Left lung (tissue), 10 donors: ENCODE results near the gene OTOS. TPM values are rescaled to one million over a fixed set of nuclear protein-coding genes. Genes with fewer than 3 reads are reported as not detected.

Experiments used
- ATAC-seq: fragments of 200-7000 bp; cut with Tn5 transposase; one replicate; pipeline ENCODE4 v1.9.1; 2020; ENCODE audit warnings: moderate library complexity
- DNase-seq, 4 donors: peaks; one replicate each; pipeline ENCODE4 v3.0.0-alpha.2; 2013 to 2020
- H3K27ac ChIP-seq, 2 donors: fragments of 200-600 bp; sonication (generic) in 1 of 2; one replicate each; pipeline versions ENCODE4 v1.5.0 to v1.8.0; 2020 to 2021
- H3K27me3 ChIP-seq, 2 donors: fragments of 200-600 bp; sonication (generic) in 1 of 2; one replicate each; pipeline versions ENCODE4 v1.5.0 to v1.8.0; 2020 to 2021
- H3K36me3 ChIP-seq, 2 donors: fragments of 200-600 bp; sonication (generic) in 1 of 2; one replicate each; pipeline versions ENCODE4 v1.5.0 to v1.8.0; 2020 to 2021
- H3K4me1 ChIP-seq, 2 donors: fragments of 200-600 bp; one replicate each; pipeline ENCODE4 v1.8.0; 2021
- H3K4me3 ChIP-seq, 2 donors: fragments of 200-600 bp; sonication (generic) in 1 of 2; one replicate each; pipeline versions ENCODE4 v1.5.0 to v1.8.0; 2020 to 2021; ENCODE audit warnings: mild to moderate bottlenecking in 1 of 2
- H3K9me3 ChIP-seq, 2 donors: fragments of 200-600 bp; sonication (generic) in 1 of 2; one replicate each; pipeline versions ENCODE4 v1.5.0 to v1.8.0; 2020 to 2021
- intact Hi-C, 2 donors: fragments of 100-400 bp; cut with DNase I; formaldehyde crosslinking; loops; one replicate each; pipeline versions ENCODE4 v1.11.2 to v1.14.2; 2022
- polyA plus RNA-seq, 6 donors: library from polyadenylated mRNA; unstranded; fragments of 120-200 nt; gene quantifications; one replicate each; pipeline ENCODE4 v1.2.1, GENCODE V29; 2013; ENCODE audit not compliant: insufficient read length in 6 of 6
- total RNA-seq, 2 donors: library from RNA; stranded (reverse); fragmentation: NEBNext Ultra II Directional; extraction: Animal tissue kit (Norgen Biotek cat#: 25700); gene quantifications; one replicate each; pipeline ENCODE4 v1.2.1, GENCODE V29; 2021
- TF ChIP-seq, protein P1 (sequence below), 2 donors: fragments of 200-600 bp; sonication (generic) in 1 of 2; IDR thresholded peaks; one replicate each; pipeline versions ENCODE4 v1.5.0 to v1.8.0; 2021; ENCODE audit warnings: antibody characterized with exemption in 2 of 2
- donor health status: DM: no; HTN: yes; CAD: no.
- donor health status: DM: no; HTN: no; CAD: no.

The OTOS gene
- total and polyA plus RNA-seq, 8 donors, result not detected

GRCh38 chr2:240123821-240124650 is 16.4 kb downstream of the OTOS start:
- Histone ChIP-seq H3K27ac (no peak overlapping the region), H3K36me3 (peaks cover 0 to 32% of the 10 kb centered on the region in 2 donors), H3K4me3 (no peak overlapping the region), H3K27me3 (no peaks in the 10 kb centered on the region), H3K9me3 (no peaks in the 10 kb centered on the region), H3K4me1 (no peaks in the 10 kb centered on the region)
- ATAC-seq, result no peak
- TF ChIP-seq, protein P1, sequence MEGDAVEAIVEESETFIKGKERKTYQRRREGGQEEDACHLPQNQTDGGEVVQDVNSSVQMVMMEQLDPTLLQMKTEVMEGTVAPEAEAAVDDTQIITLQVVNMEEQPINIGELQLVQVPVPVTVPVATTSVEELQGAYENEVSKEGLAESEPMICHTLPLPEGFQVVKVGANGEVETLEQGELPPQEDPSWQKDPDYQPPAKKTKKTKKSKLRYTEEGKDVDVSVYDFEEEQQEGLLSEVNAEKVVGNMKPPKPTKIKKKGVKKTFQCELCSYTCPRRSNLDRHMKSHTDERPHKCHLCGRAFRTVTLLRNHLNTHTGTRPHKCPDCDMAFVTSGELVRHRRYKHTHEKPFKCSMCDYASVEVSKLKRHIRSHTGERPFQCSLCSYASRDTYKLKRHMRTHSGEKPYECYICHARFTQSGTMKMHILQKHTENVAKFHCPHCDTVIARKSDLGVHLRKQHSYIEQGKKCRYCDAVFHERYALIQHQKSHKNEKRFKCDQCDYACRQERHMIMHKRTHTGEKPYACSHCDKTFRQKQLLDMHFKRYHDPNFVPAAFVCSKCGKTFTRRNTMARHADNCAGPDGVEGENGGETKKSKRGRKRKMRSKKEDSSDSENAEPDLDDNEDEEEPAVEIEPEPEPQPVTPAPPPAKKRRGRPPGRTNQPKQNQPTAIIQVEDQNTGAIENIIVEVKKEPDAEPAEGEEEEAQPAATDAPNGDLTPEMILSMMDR (IDR thresholded peaks at IDR 0.05), result no peak
- DNase-seq, result no peak
- intact Hi-C loops, result no loop called here

GRCh38 chr2:240121675-240122074 is 18.8 kb downstream of the OTOS start:
- DNase-seq (no peak), ATAC-seq (no peak)
- H3K4me3 ChIP-seq, result no peak overlapping the region
- intact Hi-C loops, result no loop called here
- H3K36me3 ChIP-seq, result peaks cover 0 to 10% of the 10 kb centered on the region in 2 donors
- no peaks in the 10 kb centered on the region for H3K9me3 ChIP-seq
- no peaks in the 10 kb centered on the region for H3K4me1 ChIP-seq
- H3K27me3 ChIP-seq, result no peaks in the 10 kb centered on the region
- H3K27ac ChIP-seq, result no peak overlapping the region
- TF ChIP-seq, protein P1 (IDR thresholded peaks at IDR 0.05), result no peak

DNA sequence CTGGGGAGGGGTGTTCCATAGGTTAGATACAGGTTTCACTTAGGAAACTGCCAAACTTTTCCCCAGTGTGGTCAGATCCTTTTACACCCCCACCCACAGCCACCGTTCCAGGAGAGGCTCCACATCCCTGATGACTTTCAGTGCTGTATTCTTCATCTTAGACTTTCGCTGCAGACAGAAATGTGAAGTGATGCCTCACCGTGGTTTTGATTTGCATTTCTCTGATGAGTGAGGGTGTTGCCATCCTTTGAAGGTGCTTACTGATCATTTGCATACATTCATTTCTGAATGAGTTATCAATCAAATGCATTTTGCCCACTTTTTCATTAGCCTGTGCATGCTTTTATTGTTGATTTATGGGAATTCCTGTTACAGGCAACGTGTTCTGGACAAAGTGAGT is 19.3 kb downstream of the OTOS start:
- H3K9me3 ChIP-seq, result no peaks in the 10 kb centered on the region
- H3K4me3 ChIP-seq, result no peak overlapping the region
- peaks cover 0 to 6% of the 10 kb centered on the region in 2 donors for H3K36me3 ChIP-seq
- TF ChIP-seq, protein P1 (IDR thresholded peaks at IDR 0.05), result no peak
- no peak for ATAC-seq
- H3K4me1 ChIP-seq, result no peaks in the 10 kb centered on the region
- no peak overlapping the region for H3K27ac ChIP-seq
- no peaks in the 10 kb centered on the region for H3K27me3 ChIP-seq
- intact Hi-C loops, result no loop called here
- DNase-seq, result no peak

- Histone ChIP-seq H3K36me3 (no peaks in the 10 kb centered on the region), H3K27me3 (peaks cover 0 to 36% of the 10 kb centered on the region in 2 donors), H3K27ac (no peak overlapping the region), H3K4me3 (no peak overlapping the region), H3K9me3 (no peaks in the 10 kb centered on the region), H3K4me1 (no peaks in the 10 kb centered on the region)
- ATAC-seq (no peak), DNase-seq (no peak)
- TF ChIP-seq, protein P1 (IDR thresholded peaks at IDR 0.05), result no peak
- intact Hi-C loops, result no loop called here
Measured at GRCh38 chr2:240114233-240114632, 26.2 kb downstream of the OTOS start.

GRCh38 chr2:240112914-240113690 is 27.4 kb downstream of the OTOS start:
- Histone ChIP-seq H3K4me3 (no peak overlapping the region), H3K27ac (no peak overlapping the region), H3K4me1 (no peaks in the 10 kb centered on the region), H3K36me3 (no peaks in the 10 kb centered on the region), H3K9me3 (no peaks in the 10 kb centered on the region), H3K27me3 (peaks cover 0 to 36% of the 10 kb centered on the region in 2 donors)
- ATAC-seq, result no peak
- no peak for DNase-seq
- intact Hi-C loops, result no loop called here
- TF ChIP-seq, protein P1 (IDR thresholded peaks at IDR 0.05), result no peak
